Fibroblast of skin of left quadriceps (primary cell): ENCODE measurements around the gene CPT1C.

Experiments used
- DNase-seq, 2 experiments: peaks; one replicate each; pipeline ENCODE4 v3.0.0-alpha.2; 2013; ENCODE audit warnings: low read depth in 2 of 2

Gene CPT1C

DNA sequence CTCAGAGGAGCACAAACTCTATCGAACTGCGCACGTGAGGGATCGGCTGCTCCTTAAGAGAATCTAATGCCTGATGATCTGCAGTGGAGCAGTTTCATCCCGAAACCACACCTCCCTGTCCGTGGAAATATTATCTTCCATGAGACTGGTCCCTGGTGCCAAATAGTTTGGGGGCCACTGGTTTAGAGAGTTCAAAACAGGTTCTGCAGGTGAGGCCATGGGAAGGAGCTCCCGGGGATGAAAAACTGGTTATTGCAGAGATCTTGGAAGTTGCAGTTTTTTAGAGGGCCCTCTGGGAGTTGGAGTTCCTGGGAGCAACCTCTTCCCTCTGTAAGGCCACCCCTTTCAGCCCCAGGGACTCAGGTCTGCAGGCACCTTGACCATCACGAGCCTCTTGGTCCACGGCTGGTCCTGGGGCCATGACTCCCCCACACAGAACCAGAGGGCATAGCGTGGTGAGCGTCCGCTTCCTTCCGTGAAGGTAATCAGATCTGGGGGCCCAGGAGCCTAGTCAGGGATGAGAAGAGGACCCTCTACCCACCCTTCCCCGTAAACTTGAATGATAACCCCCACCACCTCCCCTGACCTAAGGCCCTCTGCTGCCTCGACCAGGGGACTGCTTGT is 30.5 kb upstream of the CPT1C start:
- DNase-seq: no peak

DNA sequence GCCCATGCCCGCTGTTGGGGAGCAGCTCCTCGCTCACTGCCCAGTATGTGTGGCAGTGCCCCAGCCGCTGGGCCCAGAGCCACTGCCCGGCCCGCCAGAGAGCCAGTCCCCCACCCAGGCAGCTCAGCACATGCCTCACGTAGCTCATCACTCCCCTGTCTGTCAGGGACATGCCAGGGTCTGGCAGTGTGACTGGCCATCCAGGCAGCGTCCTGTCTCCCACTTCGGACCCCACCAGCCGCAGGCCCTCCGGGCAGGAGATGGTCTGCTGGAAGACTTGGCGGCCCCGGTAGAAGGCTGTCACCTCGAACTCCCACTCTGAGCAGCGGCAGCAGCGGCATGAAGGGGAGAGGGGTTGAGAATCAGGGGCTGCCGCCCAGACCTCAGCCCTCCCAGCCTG is 28.9 kb upstream of the CPT1C start:
- no peak for DNase-seq

DNA sequence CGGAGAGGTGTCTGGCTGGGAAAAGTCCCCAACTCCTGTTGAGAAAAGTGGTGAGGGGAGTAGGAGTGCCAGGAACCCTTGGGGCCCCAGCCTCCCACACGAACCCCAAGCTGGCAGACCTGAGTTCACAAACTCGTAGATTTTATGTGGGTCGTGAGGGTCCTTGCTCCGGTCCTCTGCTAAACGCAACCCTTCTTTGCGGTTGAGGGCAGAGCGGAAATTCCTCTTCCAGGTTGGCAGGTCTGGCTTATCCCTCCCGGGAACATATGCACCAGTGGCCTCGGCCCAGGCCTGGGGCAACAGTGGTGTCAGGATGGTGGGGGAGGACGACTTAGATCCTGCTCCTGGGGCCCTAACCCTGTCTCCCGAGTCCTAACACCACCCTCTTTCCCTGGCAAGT is 27.7 kb upstream of the CPT1C start:
- DNase-seq: no peak

DNA sequence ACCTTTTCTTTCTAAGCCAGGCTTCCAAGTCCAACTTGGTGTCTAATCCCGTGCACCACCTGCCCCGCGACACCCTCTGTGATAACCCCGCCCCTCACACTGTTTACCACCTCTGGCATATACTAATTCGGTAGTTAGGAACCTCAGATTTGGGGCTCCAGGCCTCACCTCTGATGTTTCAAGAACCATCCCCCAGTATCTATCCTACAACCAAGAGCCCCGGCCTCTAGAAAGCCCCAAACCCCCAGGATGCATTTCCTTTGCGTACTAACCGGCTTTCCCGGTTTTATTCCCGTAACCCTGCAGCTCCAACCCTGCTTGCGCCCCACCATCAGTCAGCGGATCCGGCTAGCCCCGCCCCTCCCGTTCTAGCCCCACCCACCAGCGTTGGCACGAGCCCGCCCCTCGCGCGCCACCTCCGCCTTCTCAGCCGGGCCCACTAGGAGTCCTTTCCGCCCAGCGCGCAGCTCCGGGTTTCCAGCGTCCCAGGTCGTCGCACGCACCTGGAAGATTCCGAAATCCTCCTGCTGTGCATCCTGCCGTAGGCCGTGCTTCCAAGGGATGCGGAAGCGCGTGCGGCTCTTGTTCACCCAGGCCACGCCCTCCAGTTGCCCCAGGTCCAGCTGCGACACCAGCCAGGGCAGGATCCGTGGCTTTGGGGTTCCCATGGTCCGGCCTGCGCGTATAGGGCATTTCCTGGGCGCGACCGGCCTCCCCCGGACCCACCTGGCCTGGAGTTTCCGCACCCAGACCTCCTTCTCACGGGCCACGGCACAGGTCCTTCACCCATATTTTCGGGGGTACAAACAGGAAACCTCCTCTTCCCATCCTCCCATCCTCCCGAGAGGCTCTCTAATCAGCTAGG is 26.5 kb upstream of the CPT1C start:
- DNase-seq: peak in 1 of 2 experiments; percentile 36

DNA sequence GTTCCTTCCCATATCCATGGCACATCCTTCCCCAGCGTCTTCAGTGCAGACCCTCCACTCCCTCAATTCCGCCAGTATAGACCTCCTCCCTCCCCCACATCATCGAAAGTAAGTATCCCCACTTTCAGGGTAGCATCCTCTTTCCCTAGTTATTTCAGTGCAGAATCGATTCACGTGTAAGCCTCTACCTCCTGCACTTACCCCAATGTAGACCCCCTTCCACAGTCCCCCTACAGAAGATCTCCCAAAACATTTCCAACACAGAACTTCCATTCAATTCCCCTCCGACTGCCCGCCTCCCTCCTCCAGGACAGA is 25.9 kb upstream of the CPT1C start:
- DNase-seq: no peak

DNA sequence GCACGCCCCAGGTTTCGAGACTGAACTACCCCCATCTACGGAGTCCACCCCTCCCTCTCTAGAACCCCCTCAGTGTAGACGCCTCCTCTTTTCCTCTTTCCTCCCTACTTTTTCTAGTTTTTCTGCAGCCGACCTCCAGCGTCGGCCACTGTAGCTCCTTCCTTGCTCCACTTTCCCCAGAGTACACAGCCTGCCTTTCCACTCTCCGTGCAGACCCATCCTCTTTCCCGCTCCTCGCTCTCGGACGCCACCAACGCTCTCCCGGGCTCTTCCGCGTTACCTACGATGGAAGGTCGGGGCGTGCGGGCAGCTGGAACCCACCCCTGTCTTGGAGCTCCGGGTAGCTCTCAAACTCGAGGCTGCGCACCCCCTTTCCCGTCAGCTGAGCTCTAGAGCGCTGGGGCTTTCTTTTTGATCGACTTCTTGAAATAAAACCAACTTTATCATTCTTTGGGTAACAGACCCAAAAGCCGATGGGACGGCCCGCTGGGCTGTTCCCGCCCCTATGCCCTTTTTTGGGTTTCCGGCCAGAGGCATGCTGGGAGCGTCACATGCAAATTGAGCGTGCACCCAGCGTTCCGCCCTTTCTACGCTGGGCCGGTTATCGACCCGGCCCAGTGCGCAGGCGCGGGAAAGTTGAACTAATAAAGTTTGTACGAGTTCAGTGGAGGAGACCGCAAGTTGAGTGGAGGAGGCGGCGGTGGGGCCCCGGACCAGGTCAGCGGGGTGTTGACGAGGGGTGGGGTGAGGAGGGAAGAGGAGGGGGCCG is 25.4 kb upstream of the CPT1C start, which contains the start of the genes BCL2L12 and IRF3:
BCL2L12 (plus strand) TSS at position 583 of the 769 bp plus-strand sequence. CDS start 760 bp downstream, outside the sequence.
IRF3 (minus strand) TSS at position 507 of the 769 bp plus-strand sequence. CDS start 1,019 bp downstream, outside the sequence.
- peak; percentile 90 to 91 for DNase-seq

DNA sequence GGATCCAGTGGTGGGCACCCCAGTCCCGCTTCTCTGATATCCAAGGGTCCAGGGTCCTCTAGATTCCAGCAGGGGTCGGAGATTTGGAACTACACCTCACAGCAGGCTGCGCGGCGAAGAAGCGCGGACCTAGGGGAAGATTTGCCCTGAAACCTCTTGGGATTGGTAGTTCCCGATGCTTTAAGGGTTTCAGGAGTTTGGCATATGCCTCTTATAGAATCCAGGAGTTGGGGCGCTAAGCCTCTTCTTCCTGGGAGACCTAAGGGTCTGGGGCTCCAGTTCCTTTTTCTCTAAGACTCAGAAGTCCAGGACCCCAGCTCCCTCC is 24.8 kb upstream of the CPT1C start:
- no peak for DNase-seq

DNA sequence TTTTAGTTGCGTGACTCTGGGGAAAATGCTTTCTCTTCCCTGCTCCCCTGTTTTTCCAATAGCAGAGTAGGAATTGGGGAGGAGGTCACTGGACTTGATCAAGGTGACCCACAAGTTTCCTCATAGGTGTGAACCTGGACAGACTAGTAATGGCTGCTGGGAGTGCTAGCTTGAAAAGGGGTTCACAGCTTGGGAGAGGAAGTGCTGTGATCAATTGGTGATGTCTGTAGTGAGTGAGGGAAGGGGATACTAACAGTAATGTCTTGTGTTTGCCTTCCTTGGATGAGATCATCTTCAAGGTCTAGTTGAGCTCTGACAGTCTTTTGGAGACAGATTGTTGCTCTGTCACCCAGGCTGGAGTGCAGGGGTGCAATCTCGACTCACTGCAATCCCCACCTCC is 23.4 kb upstream of the CPT1C start:
- DNase-seq: no peak

DNA sequence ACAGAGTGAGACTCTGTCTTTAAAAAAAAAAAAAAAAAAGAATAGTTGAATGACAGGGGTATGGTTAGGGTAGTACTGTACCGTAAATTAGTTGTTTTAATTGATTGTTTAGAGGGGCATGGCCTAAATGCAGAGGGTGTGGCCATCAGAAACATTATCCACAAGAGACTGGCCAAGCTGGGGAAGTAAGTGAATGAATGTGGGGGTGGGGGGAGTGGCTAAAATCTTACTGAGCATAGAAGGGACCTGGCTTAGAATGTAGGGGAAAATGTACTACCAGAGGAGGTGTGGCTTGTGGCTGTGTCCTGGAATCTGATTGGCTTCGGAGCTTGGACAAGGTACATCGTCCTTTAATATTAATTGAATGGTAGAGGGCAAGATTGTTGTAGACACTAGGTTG is 21.4 kb upstream of the CPT1C start:
- DNase-seq: no peak

DNA sequence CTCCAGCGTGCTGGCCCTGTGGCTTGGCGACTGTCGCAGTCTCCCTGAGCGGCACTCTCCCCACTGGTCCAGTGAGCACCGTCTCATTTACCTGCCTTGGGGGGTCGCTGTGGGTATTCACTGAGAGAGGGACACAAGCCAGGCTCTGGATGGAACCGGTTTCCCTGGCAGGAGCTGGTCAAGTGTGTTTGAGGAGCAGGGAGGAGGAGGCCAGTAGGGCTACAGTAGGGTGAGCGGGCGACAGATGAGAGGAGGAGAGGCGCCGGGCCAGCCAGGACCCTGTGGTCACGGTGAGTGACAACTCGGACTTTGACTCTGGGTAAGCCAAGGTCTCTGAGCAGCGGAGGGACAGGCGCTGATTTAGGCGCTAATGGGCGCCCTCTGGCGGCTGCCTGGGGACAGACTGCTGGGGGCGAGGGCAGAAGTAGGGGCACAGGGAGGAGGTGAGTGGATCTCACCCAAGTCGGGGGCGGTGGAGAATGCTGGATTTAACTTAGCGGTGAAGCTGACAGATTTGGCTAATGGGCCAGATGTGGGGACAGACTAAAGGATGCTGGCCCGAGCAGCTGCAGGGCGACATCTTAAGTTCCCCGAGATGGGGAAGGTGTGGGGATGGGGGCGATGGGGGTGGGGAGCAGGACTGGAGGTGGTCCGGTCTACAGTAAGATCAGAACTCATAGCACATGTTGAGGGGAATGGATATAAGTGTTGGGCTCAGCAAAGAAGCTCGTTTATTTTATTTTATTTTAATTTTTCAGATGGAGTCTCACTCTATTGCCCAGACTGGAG is 18.6 kb upstream of the CPT1C start:
- DNase-seq: no peak

DNA sequence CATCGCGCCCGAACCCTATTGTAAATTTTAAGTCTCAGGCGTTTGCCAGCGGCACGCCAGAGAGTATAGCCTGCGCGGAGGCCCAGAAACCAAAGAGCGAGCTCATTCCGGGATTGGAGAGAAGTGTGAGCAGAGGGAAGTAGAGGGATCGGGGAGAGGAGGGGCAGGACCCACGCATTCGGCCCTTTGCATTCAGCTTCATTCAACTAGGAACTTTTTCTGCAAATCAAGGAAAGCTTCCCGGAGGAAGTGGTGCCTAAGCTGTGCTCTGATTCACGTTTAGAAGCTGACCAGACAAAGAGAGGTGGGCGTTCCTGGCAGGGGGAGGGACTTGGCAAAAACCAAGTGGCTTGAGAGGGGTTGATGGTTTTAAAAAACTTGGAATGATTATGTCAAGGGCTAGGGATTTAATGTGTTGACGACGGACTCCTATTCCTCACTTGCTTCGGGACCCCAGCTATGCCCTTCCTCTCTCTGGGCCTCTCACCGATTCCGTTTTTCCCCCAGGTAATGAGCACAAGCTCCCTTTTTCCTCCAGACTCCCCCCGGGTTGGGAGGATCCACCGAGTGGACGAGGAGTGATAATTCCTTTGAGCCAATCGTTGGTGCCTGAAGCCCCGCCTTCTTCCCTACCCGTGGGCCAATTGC is 14.7 kb upstream of the CPT1C start:
- DNase-seq: no peak

DNA sequence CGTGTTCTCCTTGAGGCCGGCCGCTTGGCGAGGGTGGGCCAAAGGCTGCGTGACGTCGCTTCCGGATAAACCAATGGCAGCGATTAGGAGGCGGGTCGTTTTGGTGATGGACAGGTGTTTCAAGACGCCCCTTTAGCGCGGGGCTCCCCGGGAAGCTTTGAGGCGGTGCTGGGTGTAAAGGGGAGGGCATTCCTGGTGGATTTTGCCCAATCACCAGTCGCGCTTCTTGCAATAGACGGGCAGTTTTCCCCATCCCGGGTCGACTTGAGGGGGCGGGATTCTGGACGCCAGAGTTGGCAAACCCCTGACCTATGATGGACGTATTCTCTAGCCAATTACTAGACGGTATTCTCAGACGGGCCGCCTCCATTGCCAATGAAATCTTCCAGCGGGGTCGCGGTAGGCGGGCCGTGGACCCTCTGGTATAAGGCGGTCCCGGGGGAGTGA is 14.1 kb upstream of the CPT1C start:
- peak; percentile 100 for DNase-seq

DNA sequence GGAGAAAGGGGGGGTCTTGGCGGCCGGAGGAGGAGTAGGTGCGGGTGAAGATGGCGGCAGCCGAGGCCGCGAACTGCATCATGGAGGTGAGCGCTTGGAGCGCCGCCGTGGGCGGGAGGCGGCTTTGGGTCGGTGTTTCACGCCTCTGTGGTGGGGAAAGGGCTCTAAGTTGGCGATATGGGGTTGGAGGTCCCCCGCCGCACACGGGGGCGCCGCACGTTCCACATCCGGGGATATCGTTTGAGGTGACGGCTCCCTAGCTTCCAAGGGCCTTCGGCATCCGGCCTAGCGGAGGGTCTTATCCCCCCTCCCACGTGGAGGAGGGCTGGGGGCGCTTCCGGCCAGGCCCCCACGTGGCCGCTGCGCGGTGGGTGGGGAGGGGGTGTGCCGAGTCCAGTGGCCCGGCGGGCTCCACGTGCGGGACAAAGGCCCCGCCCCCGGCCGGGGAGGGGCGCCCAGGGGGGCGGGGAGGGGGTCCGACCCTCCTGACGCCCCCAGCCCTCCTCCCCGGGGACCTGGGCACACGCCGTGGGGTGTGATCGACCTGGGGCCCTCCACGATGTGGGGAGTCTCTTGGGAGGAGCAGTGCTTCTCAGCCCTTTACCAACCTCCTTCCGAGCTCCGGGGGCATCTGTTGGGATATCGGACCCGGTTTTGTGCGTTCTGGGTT is 13.6 kb upstream of the CPT1C start, which contains the start of gene PRMT1:
PRMT1 (plus strand) TSS at position 41 of the 670 bp plus-strand sequence; CDS start at position 51, 10 bp downstream.
- no peak for DNase-seq

DNA sequence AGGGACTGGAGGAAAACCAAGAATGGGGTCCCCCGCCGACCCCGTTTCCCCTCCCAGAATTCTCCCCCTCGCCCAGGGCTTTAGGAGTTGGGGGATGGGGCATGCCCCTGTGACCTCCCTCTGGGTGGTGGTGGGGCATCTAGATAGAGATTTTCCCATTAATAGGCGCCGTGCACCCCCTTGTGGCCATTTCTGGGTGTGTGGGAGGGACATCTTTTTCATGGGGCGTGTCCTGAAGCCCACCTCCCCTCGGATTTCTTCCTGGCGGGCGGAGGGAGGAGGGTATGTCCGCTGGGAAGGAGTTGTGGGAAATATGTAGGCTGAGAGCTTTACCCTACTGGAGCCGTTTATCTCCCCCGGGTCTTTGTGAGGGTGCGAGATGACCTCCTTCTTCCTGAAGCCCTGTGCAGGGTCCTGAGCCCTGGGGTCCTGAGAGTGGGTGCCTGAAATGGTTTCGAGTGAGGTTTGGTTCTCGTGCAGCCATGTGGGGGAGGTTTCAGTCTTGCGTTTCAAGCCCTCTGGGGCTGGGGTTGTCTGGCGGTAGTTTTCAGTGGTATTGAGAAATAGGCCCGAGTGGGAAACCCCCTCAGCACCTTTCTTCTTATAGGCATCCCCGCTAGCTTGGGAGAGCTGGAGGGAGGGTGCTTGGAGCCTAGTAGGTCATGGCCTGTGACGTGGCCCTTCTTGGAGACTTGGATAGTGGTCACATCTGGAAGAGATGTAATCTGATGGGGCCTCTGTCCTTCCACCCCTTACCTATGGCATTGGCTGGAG is 12.8 kb upstream of the CPT1C start:
- no peak for DNase-seq

DNA sequence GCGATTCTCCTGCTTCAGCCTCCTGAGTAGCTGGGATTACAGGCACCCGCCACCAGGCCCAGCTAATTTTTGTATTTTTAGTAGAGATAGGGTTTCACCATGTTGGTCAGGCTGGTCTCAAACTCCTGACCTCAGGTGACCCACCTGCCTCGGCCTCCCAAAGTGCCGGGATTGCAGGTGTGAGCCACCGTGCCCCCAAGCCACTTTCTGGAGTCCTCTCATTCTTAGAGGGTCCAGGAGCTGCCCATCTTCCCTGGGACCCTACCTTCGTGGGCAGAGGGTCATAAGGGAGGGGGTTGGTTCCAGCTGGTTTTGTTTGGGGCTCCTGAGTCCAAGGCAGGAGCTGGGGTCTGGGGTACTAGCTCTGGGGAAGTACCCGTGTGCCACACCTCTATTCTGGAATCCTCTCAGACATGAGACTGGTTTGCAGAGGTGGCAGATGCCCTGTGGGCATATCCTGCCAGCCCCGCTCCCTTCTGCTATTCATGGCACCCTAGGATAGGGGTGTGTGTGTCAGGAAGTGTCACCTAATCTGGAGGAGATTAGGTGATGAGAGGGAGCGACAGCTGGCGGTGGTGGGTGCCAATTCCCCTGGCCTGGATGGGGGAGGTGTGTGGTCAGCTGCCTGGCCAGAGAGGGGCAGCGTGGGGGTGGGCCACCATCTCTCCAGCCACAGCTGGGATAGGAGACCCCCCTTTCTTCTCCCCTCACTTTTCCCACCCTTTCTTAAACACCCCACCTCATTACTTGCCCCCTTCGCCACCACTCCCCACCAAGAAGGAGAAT is 11.7 kb upstream of the CPT1C start:
- DNase-seq: no peak

DNA sequence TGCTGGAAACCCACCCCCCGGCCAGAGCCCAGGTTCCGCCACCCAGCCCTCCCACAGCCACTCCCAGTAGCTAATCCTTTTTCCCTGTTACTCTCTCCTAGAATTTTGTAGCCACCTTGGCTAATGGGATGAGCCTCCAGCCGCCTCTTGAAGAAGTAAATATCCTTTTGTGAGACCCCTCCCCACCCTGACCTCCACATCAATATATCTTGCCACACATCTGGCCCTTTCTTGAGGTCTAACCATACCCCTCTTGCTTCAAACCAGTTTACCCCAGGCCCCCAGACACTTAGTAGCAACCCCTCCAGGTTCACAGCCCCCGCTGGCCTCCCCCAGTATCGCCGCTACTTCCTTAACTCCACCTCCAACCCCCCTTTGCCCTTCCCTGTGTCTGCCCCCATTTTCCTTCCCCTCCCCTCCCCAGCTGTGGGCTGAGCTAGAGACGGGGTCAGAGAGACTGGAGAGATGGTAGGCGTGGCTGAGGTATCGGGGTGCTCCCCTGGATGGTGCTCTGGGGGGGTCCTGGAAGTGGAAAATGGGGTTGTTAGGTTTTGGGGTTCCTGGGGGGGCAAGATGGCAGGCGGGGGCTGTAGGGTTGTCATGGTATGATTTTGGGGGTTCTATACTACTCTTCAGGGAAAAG is 11.0 kb upstream of the CPT1C start:
- DNase-seq: no peak

DNA sequence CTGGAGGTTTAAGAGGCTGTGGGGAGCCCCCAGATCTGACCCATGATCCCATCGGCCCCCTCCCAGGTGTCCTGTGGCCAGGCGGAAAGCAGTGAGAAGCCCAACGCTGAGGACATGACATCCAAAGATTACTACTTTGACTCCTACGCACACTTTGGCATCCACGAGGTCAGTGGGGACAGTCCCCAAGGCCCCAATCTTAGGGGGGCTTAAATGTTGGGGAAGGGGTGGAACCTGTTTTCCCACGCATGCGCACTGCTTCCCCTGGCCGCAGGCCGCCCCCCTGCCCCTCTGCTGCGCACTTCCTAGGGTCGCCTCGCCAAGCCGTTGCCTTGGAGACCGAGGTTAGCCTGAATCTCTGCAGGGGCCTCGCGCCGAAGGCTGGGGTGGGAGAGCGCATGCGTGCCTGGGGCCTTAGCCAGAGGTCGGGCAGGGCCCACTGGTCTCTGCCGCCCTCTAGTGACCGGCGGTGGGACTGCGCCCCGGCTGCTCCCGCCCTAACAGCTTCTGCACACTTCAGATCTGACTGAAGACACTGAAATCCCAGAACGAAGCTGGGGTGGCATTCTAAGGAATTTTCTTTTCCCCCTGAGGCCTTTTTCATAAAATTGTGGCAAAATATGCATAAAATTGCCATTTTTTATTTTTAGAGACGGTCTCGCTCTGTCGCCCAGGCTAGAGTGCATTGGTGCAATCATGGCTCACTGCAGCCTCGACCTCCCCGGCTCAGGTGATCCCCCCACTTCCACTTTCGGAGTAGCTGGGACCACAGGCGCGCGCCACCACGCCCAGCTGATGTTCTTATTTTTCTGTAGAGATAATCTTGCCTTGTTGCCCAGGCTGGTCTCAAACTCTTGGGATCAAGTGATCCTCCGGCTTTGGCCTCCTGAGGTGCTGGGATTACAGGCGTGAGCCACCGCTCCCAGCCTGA is 10.2 kb upstream of the CPT1C start:
- peak in 1 of 2 experiments; percentile 61 for DNase-seq
